ENCODE data around the gene CYFIP2.

Gene CYFIP2

GRCh38 chr5:157326440-157327005 lies 60.6 kb downstream of the CYFIP2 start:
- no peak for DNase-seq (ENCODE audit: low read depth)

DNA sequence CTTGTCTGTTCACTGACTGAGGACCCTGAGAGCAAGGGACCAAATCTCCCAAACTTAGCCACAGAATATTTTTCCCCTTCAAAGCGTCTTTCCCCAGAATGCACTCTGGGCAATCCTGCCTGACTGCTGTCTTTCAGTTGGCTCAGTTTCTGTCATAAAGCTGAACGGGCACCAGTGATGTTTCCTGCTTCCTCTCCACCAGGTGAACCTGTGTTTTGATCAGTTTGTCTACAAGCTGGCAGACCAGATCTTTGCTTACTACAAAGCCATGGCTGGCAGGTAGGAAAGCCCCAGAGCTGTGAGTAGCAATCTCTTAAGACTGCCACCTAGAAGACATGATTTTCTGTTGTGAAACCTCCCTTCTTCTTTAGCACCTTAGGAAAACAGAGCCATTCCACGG lies 61.8 kb downstream of the CYFIP2 start:
- DNase-seq (ENCODE audit: low read depth): no peak

- DNase-seq (ENCODE audit: low read depth): peak; percentile 83
Measured at GRCh38 chr5:157328277-157328912, 62.5 kb downstream of the CYFIP2 start.

GRCh38 chr5:157331807-157332206 lies 65.9 kb downstream of the CYFIP2 start:
- no peak for DNase-seq (ENCODE audit: low read depth)

- no peak for DNase-seq (ENCODE audit: low read depth)
Measured at GRCh38 chr5:157335534-157336422, 69.9 kb downstream of the CYFIP2 start.

- no peak for DNase-seq (ENCODE audit: low read depth)
Measured at GRCh38 chr5:157336423-157336744, 70.5 kb downstream of the CYFIP2 start.

- DNase-seq (ENCODE audit: low read depth): no peak
Measured at GRCh38 chr5:157339409-157339808, 73.5 kb downstream of the CYFIP2 start.

GRCh38 chr5:157342822-157343402 lies 77.0 kb downstream of the CYFIP2 start:
- peak; percentile 37 for DNase-seq (ENCODE audit: low read depth)

- no peak for DNase-seq (ENCODE audit: low read depth)
Measured at GRCh38 chr5:157343842-157344790, 78.2 kb downstream of the CYFIP2 start.

- DNase-seq (ENCODE audit: low read depth): no peak
Measured at GRCh38 chr5:157345067-157345466, 79.1 kb downstream of the CYFIP2 start.

DNA sequence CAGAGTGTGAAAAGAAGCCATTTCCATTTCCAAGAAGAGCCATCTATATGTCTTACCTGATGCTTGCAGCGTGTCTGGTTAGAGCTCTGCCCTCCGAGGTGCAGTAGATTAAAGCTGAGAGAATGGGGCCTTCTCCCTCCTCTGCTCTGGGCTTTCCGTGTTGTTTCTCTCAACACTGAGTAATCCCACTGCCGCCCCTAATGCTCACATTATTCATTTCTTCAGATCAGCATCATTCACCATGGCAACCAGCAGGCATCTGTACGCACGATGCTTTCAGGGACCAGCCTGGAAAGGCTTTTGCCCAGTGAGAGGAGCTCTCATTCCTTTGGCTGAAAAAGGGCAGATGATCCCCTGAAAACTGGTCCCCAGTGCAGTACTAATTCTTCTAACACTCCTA lies 79.6 kb downstream of the CYFIP2 start:
- DNase-seq (ENCODE audit: low read depth): no peak

- no peak for DNase-seq (ENCODE audit: low read depth)
Measured at GRCh38 chr5:157347301-157348048, 81.6 kb downstream of the CYFIP2 start.

- DNase-seq (ENCODE audit: low read depth): no peak
Measured at GRCh38 chr5:157348049-157348400, 82.1 kb downstream of the CYFIP2 start.

GRCh38 chr5:157350939-157351801 lies 85.2 kb downstream of the CYFIP2 start:
- peak; percentile 51 for DNase-seq (ENCODE audit: low read depth)

DNA sequence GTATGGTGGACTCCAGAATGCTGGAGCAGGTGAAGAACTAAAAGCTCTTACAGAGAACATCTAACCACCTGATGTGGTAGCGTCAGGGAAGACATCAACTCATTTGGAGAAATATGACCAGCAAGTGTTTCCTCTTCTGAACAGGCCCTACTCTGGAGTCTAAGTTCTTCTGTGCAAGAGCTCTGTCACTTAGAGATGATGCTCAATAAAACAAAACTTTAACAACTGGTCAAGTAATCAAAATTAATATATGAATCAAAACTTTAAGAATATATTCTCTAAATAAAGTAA lies 85.8 kb downstream of the CYFIP2 start:
- DNase-seq (ENCODE audit: low read depth): no peak

DNA sequence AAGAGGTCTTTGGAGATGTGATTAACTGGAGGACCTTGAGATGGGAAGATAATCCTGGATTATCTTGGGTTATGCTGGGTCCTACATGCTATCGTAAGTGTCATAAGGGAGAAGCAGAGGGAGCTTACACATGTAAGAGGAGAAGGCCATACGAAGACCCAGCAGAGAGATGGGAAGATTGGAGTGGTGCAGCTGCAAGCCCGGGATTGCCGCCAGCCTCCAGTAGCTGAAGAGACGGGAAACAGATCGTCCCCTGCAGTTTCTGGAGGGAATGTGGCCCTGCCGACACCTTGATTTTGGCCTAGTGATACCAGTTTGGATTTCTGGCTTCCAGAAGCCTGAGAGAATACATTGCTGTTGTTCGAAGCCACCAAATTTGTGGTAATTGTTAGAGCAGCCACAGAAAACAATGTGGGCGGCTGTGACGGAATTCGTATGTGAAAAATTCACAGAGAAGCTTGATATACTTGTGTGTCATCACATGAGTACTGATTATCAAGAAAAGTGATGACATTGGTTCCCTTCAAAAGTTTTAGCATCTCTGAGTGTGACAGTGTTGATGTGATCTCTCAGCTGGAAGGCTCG lies 86.9 kb downstream of the CYFIP2 start:
- no peak for DNase-seq (ENCODE audit: low read depth)

DNA sequence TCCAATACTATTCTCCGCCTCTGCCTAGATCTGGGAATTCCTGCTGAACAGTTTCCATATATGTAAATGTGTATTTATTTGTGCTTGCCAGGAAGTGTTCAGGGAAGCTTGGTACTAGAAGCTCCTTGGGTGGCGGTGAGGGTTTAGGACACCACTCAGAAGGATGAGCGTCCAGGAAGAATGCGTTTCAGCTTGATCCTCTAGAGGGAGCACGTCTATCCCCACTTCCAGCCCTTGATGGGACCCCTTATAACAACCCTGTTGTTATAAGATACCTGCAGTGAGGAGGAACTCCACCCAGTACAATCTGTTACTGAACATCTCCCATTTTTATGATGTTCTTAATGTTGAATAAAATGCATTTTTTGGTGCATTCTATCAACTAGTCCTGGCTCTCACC lies 88.9 kb downstream of the CYFIP2 start:
- DNase-seq (ENCODE audit: low read depth): no peak

GRCh38 chr5:157356576-157356975 lies 90.7 kb downstream of the CYFIP2 start:
- DNase-seq (ENCODE audit: low read depth): no peak

DNA sequence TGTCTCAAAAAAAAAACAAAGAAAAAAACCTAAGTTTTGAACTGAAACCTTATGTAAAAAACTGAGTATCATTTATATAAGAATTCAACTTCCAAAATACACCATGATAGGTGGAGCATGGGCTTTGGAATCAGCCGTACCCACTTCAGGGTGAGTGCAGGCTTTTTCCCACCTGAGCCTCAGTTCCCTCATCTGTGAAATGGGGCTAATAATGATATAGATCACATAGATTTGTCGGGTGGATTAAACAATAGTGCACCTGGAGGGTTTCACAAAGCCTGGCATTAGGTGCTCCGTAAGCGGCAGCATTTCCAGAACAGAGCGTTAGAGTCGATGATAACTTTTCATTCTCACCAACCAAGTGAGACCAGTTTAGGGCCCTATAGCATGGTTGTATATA lies 91.9 kb downstream of the CYFIP2 start:
- DNase-seq (ENCODE audit: low read depth): no peak

DNA sequence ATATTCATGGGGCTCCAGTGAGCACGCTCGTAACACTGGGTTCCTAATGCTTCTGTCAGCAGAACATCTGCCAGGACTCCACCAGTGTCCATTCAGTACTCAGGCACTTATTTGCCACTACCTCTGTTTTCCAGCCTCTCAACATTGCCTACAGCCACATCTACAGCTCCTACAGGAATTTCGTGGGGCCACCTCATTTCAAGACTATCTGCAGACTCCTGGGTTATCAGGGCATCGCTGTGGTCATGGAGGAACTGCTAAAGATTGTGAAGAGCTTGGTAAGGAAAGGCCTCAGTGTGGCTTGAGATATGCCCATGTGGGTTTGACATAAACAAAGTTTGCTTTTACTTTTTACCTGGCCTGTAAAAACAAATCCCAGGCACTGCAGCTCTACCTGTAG lies 92.9 kb downstream of the CYFIP2 start:
- DNase-seq (ENCODE audit: low read depth): no peak
